Measurements from ENCODE around the gene SNRPB2.

The SNRPB2 gene

DNA sequence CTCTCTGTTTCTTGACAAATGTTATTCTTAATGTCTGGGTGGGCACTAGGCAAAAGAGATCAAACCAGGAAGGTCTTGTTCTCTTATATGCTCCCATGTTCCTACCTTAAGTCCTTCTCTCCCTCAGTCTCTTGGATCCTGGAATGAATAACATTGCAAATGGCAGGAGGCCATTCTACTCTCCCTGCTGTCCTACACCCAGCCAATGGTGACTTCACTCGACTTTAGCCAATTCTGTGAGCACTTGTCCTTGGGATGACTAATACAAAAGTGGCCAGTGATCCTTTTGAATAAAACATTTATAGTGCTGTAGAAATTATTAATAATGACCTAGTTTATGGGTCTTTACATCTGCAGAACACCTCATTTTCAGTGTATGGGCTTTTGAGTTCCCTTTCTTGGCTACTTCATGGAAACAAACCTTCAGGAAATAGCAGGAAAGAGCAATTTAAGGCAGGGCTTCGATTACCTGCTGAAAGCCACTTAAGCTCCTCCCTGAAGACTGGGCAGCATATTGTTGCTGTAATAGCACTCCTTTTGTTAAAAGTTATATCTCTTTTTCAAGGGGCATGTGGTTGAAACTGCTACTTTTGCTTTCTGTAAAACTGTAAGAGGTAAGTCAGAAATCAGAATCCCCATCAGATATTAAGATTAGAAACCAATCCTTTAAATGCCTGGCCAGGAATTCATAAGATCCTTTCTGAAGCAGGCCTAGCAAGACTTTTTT, 28.8 kb downstream of the SNRPB2 start:
- no peak overlapping the region for H3K4me3 ChIP-seq (ENCODE audit: low read depth, low read length)
- DNase-seq (ENCODE audit: low read depth) = no peak
- TF ChIP-seq, protein P1, sequence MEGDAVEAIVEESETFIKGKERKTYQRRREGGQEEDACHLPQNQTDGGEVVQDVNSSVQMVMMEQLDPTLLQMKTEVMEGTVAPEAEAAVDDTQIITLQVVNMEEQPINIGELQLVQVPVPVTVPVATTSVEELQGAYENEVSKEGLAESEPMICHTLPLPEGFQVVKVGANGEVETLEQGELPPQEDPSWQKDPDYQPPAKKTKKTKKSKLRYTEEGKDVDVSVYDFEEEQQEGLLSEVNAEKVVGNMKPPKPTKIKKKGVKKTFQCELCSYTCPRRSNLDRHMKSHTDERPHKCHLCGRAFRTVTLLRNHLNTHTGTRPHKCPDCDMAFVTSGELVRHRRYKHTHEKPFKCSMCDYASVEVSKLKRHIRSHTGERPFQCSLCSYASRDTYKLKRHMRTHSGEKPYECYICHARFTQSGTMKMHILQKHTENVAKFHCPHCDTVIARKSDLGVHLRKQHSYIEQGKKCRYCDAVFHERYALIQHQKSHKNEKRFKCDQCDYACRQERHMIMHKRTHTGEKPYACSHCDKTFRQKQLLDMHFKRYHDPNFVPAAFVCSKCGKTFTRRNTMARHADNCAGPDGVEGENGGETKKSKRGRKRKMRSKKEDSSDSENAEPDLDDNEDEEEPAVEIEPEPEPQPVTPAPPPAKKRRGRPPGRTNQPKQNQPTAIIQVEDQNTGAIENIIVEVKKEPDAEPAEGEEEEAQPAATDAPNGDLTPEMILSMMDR (IDR thresholded peaks at IDR 0.05; ENCODE audit: insufficient read depth, low read depth, low read length, missing control alignments) = no peak

DNA sequence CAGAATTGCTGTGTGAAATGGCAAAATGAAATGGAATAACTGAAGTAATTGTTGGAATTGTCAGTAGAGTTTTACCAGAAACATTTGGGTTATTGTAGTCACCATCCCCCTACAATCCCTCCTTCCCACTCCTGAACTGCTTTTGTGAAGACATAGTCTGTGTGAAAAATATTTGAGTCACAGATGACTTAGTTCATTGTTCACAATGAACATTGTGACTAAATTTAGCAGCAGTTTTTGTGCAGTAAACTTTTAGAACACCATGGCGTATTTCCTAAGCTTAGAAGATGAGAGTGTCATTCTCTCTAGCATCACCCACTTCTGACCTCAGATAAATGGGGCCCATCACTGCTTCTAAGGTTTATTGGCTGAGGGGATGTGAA, 29.3 kb downstream of the SNRPB2 start:
- DNase-seq (ENCODE audit: low read depth) = no peak
- TF ChIP-seq, protein P1 (IDR thresholded peaks at IDR 0.05; ENCODE audit: insufficient read depth, low read depth, low read length, missing control alignments) = no peak
- no peak overlapping the region for H3K4me3 ChIP-seq (ENCODE audit: low read depth, low read length)

DNA sequence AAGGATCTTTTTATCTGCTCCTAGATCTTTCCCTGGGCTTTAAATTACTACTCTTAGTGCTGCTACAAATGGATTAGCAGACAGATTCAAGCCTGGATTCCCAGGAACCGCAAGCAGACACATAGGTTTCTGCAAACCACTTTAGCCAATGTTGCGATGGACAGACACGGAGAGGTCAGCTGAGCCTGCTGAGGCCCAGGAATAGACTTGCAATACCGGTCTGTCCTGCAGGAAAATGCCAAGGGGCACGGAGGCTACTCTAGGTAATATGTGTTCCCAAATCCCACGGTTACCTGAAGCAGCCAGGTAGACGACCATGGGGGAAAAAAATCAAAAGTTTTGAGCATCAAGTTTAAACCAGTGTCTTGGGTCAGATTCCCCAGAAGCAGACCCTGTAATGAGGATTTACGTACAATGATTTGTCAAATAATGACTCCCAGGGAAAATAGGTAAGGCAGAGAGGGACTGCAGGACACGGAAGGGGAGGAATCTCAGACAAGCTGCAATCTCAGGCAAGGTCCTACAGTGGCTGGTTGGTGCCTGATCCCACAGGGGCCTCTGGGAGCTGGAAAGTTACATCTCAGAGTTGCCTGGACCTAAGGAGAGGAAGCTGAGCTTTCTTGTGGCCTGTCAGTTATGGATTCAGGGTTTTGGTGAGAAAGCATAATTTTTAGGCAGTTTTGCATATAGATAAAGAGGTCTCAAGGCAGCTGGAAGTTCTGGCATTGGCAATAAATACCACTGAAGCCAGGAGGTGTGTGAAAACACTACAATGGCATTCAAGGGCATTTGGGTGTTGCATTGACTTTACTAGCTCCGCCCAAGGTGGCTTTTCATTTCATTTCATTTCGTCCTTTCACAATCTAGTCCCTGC, 30.8 kb downstream of the SNRPB2 start:
- no peak overlapping the region for H3K4me3 ChIP-seq (ENCODE audit: low read depth, low read length)
- no peak for DNase-seq (ENCODE audit: low read depth)
- TF ChIP-seq, protein P1 (IDR thresholded peaks at IDR 0.05; ENCODE audit: insufficient read depth, low read depth, low read length, missing control alignments) = no peak

DNA sequence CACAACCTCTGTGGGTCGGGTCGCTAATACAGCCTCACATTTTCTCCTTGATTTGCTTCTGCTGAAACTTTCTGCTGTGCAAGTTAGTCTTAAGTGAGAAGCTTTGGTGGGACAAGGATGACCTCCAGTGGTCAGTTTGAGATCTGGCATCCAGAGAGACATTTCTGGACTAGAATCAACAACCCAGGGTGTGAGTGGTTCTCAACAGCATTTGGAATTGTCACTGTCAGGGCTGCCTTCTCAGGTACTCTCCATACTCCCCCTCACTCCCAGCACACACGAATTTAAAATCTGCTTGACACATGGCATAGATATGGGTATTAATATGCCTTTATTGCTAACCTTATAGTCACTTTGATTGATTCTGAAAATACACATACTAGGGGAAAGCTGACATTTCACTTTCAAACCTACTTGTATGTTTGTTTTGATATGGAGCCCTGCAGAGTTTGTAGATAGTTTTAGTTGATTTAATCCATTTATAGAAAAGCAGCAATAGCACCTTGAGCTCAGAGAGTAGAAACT, 31.5 kb downstream of the SNRPB2 start:
- H3K4me3 ChIP-seq (ENCODE audit: low read depth, low read length) = no peak overlapping the region
- DNase-seq (ENCODE audit: low read depth) = peak; percentile 71
- TF ChIP-seq, protein P1 (IDR thresholded peaks at IDR 0.05; ENCODE audit: insufficient read depth, low read depth, low read length, missing control alignments) = peak; percentile 68

DNA sequence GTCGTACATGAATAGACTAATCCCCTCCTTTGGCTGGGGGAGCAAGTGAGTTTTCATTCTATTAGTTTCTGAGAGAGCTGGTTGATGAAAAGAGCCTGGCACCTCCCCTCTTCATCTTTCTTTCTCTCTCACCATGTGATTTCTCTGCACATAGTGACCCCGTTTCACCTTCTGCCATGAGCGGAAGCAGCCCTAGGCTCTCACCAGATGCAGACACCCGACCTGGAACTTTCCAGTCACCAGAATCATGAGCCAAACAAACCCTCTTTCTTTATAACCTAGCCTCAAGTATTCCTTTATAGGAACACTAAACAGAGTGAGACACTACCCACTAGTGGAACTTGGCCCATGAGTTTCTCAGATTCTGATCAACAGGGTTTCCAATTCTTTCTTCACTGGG, 34.7 kb downstream of the SNRPB2 start:
- no peak for DNase-seq (ENCODE audit: low read depth)
- H3K4me3 ChIP-seq (ENCODE audit: low read depth, low read length) = no peak overlapping the region
- TF ChIP-seq, protein P1 (IDR thresholded peaks at IDR 0.05; ENCODE audit: insufficient read depth, low read depth, low read length, missing control alignments) = no peak

DNA sequence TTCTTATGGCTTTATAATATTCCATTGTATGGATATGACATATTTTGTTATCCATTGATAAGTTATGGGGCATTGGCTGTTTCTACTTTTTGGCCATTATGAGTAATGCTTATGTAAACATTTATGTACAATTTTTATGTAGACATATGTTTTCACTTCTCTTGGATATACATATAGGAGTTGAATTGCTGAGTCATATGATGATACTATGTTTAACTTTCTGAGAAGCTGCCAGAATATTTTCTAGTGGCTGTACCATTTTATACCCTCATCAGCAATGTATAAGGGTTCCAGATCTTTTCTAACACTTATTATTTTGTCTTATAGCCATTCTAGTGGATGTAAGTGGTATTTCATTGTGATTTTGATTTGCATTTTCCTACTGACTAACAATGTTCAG, 41.4 kb downstream of the SNRPB2 start:
- DNase-seq (ENCODE audit: low read depth) = no peak
- TF ChIP-seq, protein P1 (IDR thresholded peaks at IDR 0.05; ENCODE audit: insufficient read depth, low read depth, low read length, missing control alignments) = no peak

More for the DNA sequence above, 41.4 kb downstream of the SNRPB2 start:
- no peak overlapping the region for H3K4me3 ChIP-seq (ENCODE audit: low read depth, low read length)
